Natural killer cell (primary cell): ENCODE results near the gene TBC1D21. TPM values are rescaled to one million over a fixed set of nuclear protein-coding genes. Genes with fewer than 3 reads are reported as not detected.

Source experiments
- ATAC-seq, 3 donors: fragments of 150-1000 bp in 2 of 3; fragments of 200-7000 bp in 1 of 3; cut with Tn5 transposase; 1 replicate in 1 of 3; 2 replicates in 2 of 3; pipeline ENCODE4 v1.10.0; 2021; ENCODE audit warnings: mild to moderate bottlenecking in 2 of 3, moderate library complexity in 2 of 3
- DNase-seq, 2 donors: peaks; one replicate each; pipeline versions ENCODE4 v3.0.0 to v3.0.0-alpha.2; 2013 to 2021; ENCODE audit warnings: mixed read lengths in 1 of 2
- H3K27ac ChIP-seq: one replicate; pipeline ENCODE4 v1.5.1; 2013; ENCODE audit warnings: mild to moderate bottlenecking, low read length
- H3K27me3 ChIP-seq: one replicate; pipeline ENCODE4 v1.6.1; 2013; ENCODE audit warnings: low read length; ENCODE audit not compliant: control insufficient read depth, insufficient read depth
- H3K36me3 ChIP-seq: one replicate; pipeline ENCODE4 v1.6.1; 2013; ENCODE audit warnings: low read length; ENCODE audit not compliant: control insufficient read depth, insufficient read depth
- H3K4me1 ChIP-seq: one replicate; pipeline ENCODE4 v1.6.1; 2013; ENCODE audit warnings: low read length; ENCODE audit not compliant: control insufficient read depth, insufficient read depth
- H3K4me3 ChIP-seq: one replicate; pipeline ENCODE4 v1.5.1; 2013; ENCODE audit warnings: low read length
- H3K9me3 ChIP-seq: one replicate; pipeline ENCODE4 v1.6.1; 2013; ENCODE audit warnings: low read length; ENCODE audit not compliant: control insufficient read depth, insufficient read depth
- H3K27ac Mint-ChIP-seq, 2 donors: one replicate each; pipeline ENCODE4 v1.8.0; 2022; ENCODE audit warnings: mild to moderate bottlenecking in 2 of 2, mixed read lengths in 2 of 2, moderate library complexity in 1 of 2
- H3K27me3 Mint-ChIP-seq, 2 donors: one replicate each; pipeline ENCODE4 v1.8.0; 2022; ENCODE audit warnings: low read depth in 2 of 2, mixed read lengths in 2 of 2
- H3K36me3 Mint-ChIP-seq: one replicate; pipeline ENCODE4 v1.8.0; 2022; ENCODE audit warnings: mixed read lengths
- H3K4me1 Mint-ChIP-seq, 2 donors: one replicate each; pipeline ENCODE4 v1.8.0; 2022; ENCODE audit warnings: mixed read lengths in 2 of 2
- H3K4me3 Mint-ChIP-seq: one replicate; pipeline ENCODE4 v1.8.0; 2022; ENCODE audit warnings: mild to moderate bottlenecking, moderate library complexity, mixed read lengths
- H3K9me3 Mint-ChIP-seq, 2 donors: one replicate each; pipeline ENCODE4 v1.8.0; 2022; ENCODE audit warnings: mixed read lengths in 2 of 2
- WGBS: methylation state at CpG from one replicate; pipeline ENCODE4 v1.1.7; 2013; ENCODE audit warnings: missing lambda C conversion rate; ENCODE audit not compliant: insufficient coverage; 5-methylcytosine and 5-hydroxymethylcytosine counted together
- intact Hi-C: fragments of 100-400 bp; cut with micrococcal nuclease; formaldehyde crosslinking; loops from one replicate; pipeline ENCODE4 v1.14.2; 2022
- total RNA-seq, 4 donors: library from RNA; stranded (reverse); fragments of 120-200 nt in 1 of 4; gene quantifications; one replicate each; pipeline versions ENCODE4 v1.2.3 to v1.2.4, GENCODE V29; 2013 to 2022
- TF ChIP-seq, protein P1 (sequence below): fragments of 200-600 bp; IDR thresholded peaks from one replicate; pipeline ENCODE4 v1.8.0; 2022; ENCODE audit warnings: antibody characterized with exemption

Gene TBC1D21
- total RNA-seq, 3 donors from 2014 or later (not counting 1 experiment from before 2014, with no cell fraction given), result not detected

- H3K27me3 ChIP-seq, result no peaks in the 10 kb centered on the region
- Mint-ChIP-seq H3K9me3 (no peaks in the 10 kb centered on the region), H3K4me1 (no peaks in the 10 kb centered on the region), H3K27ac (no peak overlapping the region), H3K4me3 (no peak overlapping the region), H3K36me3 (no peaks in the 10 kb centered on the region), H3K27me3 (peaks cover 26 to 38% of the 10 kb centered on the region in 2 donors)
- no peak overlapping the region for H3K27ac ChIP-seq
- ATAC-seq (no peak), DNase-seq (no peak)
- no peaks in the 10 kb centered on the region for H3K4me1 ChIP-seq
- H3K36me3 ChIP-seq, result no peaks in the 10 kb centered on the region
- H3K9me3 ChIP-seq, result no peaks in the 10 kb centered on the region
- H3K4me3 ChIP-seq, result no peak overlapping the region
- no CpG with 5 or more reads among the region's 1 CpG for WGBS
- intact Hi-C loops, result no loop called here
- TF ChIP-seq, protein P1, sequence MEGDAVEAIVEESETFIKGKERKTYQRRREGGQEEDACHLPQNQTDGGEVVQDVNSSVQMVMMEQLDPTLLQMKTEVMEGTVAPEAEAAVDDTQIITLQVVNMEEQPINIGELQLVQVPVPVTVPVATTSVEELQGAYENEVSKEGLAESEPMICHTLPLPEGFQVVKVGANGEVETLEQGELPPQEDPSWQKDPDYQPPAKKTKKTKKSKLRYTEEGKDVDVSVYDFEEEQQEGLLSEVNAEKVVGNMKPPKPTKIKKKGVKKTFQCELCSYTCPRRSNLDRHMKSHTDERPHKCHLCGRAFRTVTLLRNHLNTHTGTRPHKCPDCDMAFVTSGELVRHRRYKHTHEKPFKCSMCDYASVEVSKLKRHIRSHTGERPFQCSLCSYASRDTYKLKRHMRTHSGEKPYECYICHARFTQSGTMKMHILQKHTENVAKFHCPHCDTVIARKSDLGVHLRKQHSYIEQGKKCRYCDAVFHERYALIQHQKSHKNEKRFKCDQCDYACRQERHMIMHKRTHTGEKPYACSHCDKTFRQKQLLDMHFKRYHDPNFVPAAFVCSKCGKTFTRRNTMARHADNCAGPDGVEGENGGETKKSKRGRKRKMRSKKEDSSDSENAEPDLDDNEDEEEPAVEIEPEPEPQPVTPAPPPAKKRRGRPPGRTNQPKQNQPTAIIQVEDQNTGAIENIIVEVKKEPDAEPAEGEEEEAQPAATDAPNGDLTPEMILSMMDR, result no peak
Measured at GRCh38 chr15:73850228-73850627, 23.1 kb upstream of the TBC1D21 start.

DNA sequence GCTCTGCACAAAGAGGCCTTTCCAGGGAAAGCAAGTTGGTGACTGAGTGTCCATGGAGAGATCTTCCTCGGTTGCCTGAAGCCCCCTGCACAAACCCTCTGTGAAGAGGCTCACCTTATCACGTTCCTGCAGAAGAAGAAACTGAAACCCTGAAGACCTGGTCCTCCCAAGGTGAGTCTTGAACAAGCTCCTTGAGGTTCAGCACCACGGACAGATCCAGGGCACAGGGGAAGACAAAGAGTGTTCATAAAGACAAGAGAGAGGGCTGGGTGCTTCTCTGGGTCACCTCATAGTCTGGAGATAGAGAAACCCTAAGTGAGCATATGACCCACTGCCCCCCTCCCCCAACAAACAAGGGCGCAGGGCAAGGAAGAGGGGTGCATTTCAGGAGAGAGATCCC lies 21.7 kb upstream of the TBC1D21 start:
- no peak overlapping the region for H3K4me3 Mint-ChIP-seq
- peak in 1 of 2 donors; percentile 59 for DNase-seq
- intact Hi-C loops, result no loop called here

GRCh38 chr15:73852507-73852906 lies 20.9 kb upstream of the TBC1D21 start:
- WGBS, result 81% methylated on average over 5 of the region's 5 CpGs
- Mint-ChIP-seq H3K27me3 (peaks cover 31 to 45% of the 10 kb centered on the region in 2 donors), H3K36me3 (no peaks in the 10 kb centered on the region), H3K9me3 (no peaks in the 10 kb centered on the region), H3K4me3 (no peak overlapping the region), H3K4me1 (peaks cover 0 to 1% of the 10 kb centered on the region in 2 donors), H3K27ac (no peak overlapping the region)
- Histone ChIP-seq H3K9me3 (no peaks in the 10 kb centered on the region), H3K27ac (no peak overlapping the region), H3K4me1 (no peaks in the 10 kb centered on the region), H3K36me3 (no peaks in the 10 kb centered on the region), H3K27me3 (no peaks in the 10 kb centered on the region), H3K4me3 (no peak overlapping the region)
- intact Hi-C loops, result no loop called here
- no peak for DNase-seq
- ATAC-seq, result no peak
- TF ChIP-seq, protein P1, result no peak

More for the DNA sequence above, 21.7 kb upstream of the TBC1D21 start:
- Mint-ChIP-seq H3K27me3 (peaks cover 26 to 41% of the 10 kb centered on the region in 2 donors), H3K9me3 (no peaks in the 10 kb centered on the region), H3K27ac (no peak overlapping the region), H3K4me1 (no peaks in the 10 kb centered on the region), H3K36me3 (no peaks in the 10 kb centered on the region)
- TF ChIP-seq, protein P1, result no peak
- H3K36me3 ChIP-seq, result no peaks in the 10 kb centered on the region
- no peak overlapping the region for H3K4me3 ChIP-seq
- WGBS, result 17% methylated on average over 4 of the region's 4 CpGs
- H3K27me3 ChIP-seq, result no peaks in the 10 kb centered on the region
- no peak overlapping the region for H3K27ac ChIP-seq
- H3K4me1 ChIP-seq, result no peaks in the 10 kb centered on the region
- H3K9me3 ChIP-seq, result no peaks in the 10 kb centered on the region
- no peak for ATAC-seq

DNA sequence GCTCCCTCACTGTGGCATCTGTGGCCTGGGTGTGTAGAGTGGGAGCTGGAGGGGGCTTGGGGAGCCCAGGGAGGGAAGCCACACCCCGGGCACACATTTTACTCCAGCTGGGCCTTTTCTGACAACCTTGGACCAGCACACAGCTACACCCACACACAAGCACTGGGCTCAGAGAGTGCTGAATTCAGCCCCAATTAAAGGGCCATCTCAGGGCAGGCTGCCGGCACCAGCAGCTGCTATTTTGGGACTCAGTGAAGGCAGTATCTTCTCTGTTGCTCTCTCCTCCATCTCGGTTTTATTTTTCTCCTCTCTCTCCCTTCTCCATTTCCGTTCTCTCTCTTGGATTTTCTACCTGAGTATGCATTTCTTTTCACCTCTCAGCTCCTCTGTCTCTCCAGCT lies 19.1 kb upstream of the TBC1D21 start:
- DNase-seq (no peak), ATAC-seq (no peak)
- Mint-ChIP-seq H3K36me3 (no peaks in the 10 kb centered on the region), H3K9me3 (no peaks in the 10 kb centered on the region), H3K4me1 (peaks cover 0 to 3% of the 10 kb centered on the region in 2 donors), H3K27me3 (peaks cover 35 to 49% of the 10 kb centered on the region in 2 donors), H3K27ac (no peak overlapping the region), H3K4me3 (no peak overlapping the region)
- H3K4me1 ChIP-seq, result no peaks in the 10 kb centered on the region
- TF ChIP-seq, protein P1, result no peak
- H3K9me3 ChIP-seq, result no peaks in the 10 kb centered on the region
- no peak overlapping the region for H3K4me3 ChIP-seq
- H3K27me3 ChIP-seq, result no peaks in the 10 kb centered on the region
- H3K27ac ChIP-seq, result no peak overlapping the region
- H3K36me3 ChIP-seq, result no peaks in the 10 kb centered on the region
- intact Hi-C loops, result no loop called here
- 70% methylated on average over 4 of the region's 4 CpGs for WGBS
